ENCODE data around the gene DNPH1.

DNA sequence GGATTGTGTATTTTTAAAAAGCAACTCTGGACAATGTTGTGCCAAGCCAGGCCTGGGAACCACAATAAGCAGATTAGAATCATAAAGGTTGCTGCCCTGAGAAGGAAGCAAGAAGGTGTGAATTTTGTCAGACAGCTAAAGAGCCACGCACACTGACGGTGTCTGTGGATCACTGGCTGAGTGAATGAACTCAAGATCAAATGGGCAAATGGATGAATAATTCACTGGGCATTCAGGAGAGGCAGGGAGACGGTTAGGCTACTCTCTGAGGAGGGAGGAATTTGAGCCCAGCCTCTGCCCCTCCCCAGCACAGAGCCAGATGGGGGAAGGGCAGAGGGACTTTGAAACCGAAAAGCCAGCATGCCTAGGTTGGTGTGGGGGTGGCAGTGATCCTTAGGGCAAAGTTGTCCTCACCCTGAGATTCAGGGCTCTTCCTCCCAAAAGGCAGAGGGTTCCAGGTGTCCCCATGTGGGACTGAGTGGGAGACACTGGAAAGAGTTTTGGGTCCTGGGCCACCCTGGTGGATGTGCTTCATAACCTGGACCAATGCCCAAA, 49.3 kb upstream of the DNPH1 start:
- TF ChIP-seq, protein P1, sequence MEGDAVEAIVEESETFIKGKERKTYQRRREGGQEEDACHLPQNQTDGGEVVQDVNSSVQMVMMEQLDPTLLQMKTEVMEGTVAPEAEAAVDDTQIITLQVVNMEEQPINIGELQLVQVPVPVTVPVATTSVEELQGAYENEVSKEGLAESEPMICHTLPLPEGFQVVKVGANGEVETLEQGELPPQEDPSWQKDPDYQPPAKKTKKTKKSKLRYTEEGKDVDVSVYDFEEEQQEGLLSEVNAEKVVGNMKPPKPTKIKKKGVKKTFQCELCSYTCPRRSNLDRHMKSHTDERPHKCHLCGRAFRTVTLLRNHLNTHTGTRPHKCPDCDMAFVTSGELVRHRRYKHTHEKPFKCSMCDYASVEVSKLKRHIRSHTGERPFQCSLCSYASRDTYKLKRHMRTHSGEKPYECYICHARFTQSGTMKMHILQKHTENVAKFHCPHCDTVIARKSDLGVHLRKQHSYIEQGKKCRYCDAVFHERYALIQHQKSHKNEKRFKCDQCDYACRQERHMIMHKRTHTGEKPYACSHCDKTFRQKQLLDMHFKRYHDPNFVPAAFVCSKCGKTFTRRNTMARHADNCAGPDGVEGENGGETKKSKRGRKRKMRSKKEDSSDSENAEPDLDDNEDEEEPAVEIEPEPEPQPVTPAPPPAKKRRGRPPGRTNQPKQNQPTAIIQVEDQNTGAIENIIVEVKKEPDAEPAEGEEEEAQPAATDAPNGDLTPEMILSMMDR (IDR thresholded peaks at IDR 0.05), result no peak
- no peak for TF ChIP-seq ZFX (IDR thresholded peaks at IDR 0.05; ENCODE audit: borderline replicate concordance)
